HepG2 (cell line): Measurements from ENCODE around the gene RANBP17.

Experiments used
- TAF1 ChIP-seq: sonication (generic); formaldehyde crosslinking; IDR thresholded peaks from 2 replicates; pipeline ENCODE4 v1.4.0; 2020; ENCODE audit warnings: missing genetic modification reagents
- TF ChIP-seq, protein P1 (sequence below): sonication (generic); formaldehyde crosslinking; IDR thresholded peaks from 2 replicates; pipeline ENCODE4 v1.8.1; 2023; ENCODE audit warnings: mild to moderate bottlenecking, moderate library complexity, missing genetic modification reagents

GRCh38 chr5:171323806-171324632 lies 462.2 kb downstream of the RANBP17 start:
- TF ChIP-seq, protein P1, sequence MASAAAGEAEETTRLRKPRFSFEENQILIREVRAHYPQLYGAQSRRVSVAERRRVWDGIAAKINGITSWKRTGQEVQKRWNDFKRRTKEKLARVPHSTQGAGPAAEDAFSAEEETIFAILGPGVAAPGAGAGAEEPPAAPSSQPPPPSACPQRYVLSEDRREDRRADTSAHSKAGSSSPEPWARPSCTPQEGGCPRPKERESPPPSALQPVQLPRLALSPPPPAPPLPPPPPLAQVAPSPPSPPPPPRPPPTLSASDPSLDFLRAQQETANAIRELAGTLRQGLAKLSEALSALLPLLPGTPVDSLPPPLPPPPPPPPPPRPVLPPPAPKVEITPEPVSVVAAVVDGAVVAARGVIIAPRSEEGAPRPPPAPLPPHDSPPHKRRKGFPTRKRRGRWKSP (CRISPR knock-in tag): no peak
- TF ChIP-seq TAF1 (CRISPR knock-in tag): no peak
